HepG2 (cell line): ENCODE measurements around the gene USP2. TPM values are rescaled to one million over a fixed set of nuclear protein-coding genes. Genes with fewer than 3 reads are reported as not detected.

ENCODE experiments used
- PCBP2 ChIP-seq: fragments of 200-400 bp; formaldehyde crosslinking; optimal IDR thresholded peaks from 2 replicates; pipeline ENCODE3; 2018; ENCODE audit warnings: low read length, low read depth; ENCODE audit not compliant: poor library complexity, severe bottlenecking
- PHF21A ChIP-seq: sonication (generic); formaldehyde crosslinking; IDR thresholded peaks from 2 replicates; pipeline ENCODE4 v1.5.0; 2020; ENCODE audit warnings: mild to moderate bottlenecking, missing genetic modification reagents
- SAP130 ChIP-seq: IDR thresholded peaks from 2 replicates; pipeline ENCODE4 v1.6.1; 2016; ENCODE audit warnings: low read depth
- SMYD3 ChIP-seq: sonication (generic); formaldehyde crosslinking; IDR thresholded peaks from 2 replicates; pipeline ENCODE4 v1.8.1; 2023; ENCODE audit warnings: mild to moderate bottlenecking, missing genetic modification reagents
- SP2 ChIP-seq: sonication (generic); formaldehyde crosslinking; IDR thresholded peaks from 2 replicates; pipeline ENCODE4 v1.5.1; 2020; ENCODE audit warnings: mild to moderate bottlenecking, missing genetic modification reagents
- SRY ChIP-seq: sonication (generic); formaldehyde crosslinking; IDR thresholded peaks from 2 replicates; pipeline ENCODE4 v1.8.0; 2022; ENCODE audit warnings: mild to moderate bottlenecking, missing genetic modification reagents
- ZIK1 ChIP-seq: sonication (generic); formaldehyde crosslinking; IDR thresholded peaks from 2 replicates; pipeline ENCODE4 v1.5.0; 2020; ENCODE audit warnings: mild to moderate bottlenecking, low read depth, missing genetic modification reagents, borderline replicate concordance
- ZNF225 ChIP-seq: sonication (generic); formaldehyde crosslinking; IDR thresholded peaks from 2 replicates; pipeline ENCODE4 v1.4.0; 2020; ENCODE audit warnings: mild to moderate bottlenecking, missing genetic modification reagents
- ZNF614 ChIP-seq: IDR thresholded peaks from 2 replicates; pipeline ENCODE4 v1.6.1; 2018; ENCODE audit warnings: missing biosample characterization, missing genetic modification reagents, inconsistent platforms, borderline replicate concordance
- ZNF75D ChIP-seq: sonication (generic); formaldehyde crosslinking; IDR thresholded peaks from 2 replicates; pipeline ENCODE4 v1.8.1; 2023; ENCODE audit warnings: missing genetic modification reagents, mild to moderate bottlenecking, borderline replicate concordance
- ZNF766 ChIP-seq: sonication (generic); formaldehyde crosslinking; IDR thresholded peaks from 2 replicates; pipeline ENCODE4 v1.5.0; 2020; ENCODE audit warnings: missing genetic modification reagents, borderline replicate concordance
- polyA plus RNA-seq, 8 experiments: library from polyadenylated mRNA; depleted of rRNA in 3 of 8; stranded (reverse) in 7 of 8; unstranded in 1 of 8; fragments of >200 nt; fragmentation: Illumina TruSeq in 4 of 8; extraction: Trizol in 4 of 8; gene quantifications; 2 replicates each; pipeline versions ENCODE4 v1.2.1 to v1.2.3, GENCODE V29; 2011 to 2016; ENCODE audit warnings: low read depth in 4 of 8, missing spikeins in 1 of 8, mixed read lengths in 1 of 8; ENCODE audit not compliant: insufficient read depth in 1 of 8
- total RNA-seq, 5 experiments: library from RNA; depleted of rRNA; stranded (reverse); fragments of >200 nt; fragmentation: Illumina TruSeq; extraction: Trizol; gene quantifications; 2 replicates each; pipeline ENCODE4 v1.2.3, GENCODE V29; 2016; ENCODE audit warnings: low read depth in 1 of 5
- TF ChIP-seq, protein P1 (sequence below): sonication (generic); formaldehyde crosslinking; IDR thresholded peaks from 2 replicates; pipeline ENCODE4 v1.9.0; 2021; ENCODE audit warnings: mild to moderate bottlenecking, missing genetic modification reagents
- TF ChIP-seq, protein P2 (sequence below): sonication (generic); formaldehyde crosslinking; IDR thresholded peaks from 2 replicates; pipeline ENCODE4 v1.8.0; 2022; ENCODE audit warnings: missing genetic modification reagents, mild to moderate bottlenecking, moderate library complexity, borderline replicate concordance
- TF ChIP-seq, protein P3 (sequence below): sonication (generic); formaldehyde crosslinking; IDR thresholded peaks from 2 replicates; pipeline ENCODE4 v1.4.0; 2020; ENCODE audit warnings: mild to moderate bottlenecking, missing genetic modification reagents

USP2 gene
- total and polyA plus RNA-seq, 2 of the 13 experiments (the other 11 are each of a cell fraction or from before 2014, with no cell fraction given), result 2.5 to 6.0 TPM

DNA sequence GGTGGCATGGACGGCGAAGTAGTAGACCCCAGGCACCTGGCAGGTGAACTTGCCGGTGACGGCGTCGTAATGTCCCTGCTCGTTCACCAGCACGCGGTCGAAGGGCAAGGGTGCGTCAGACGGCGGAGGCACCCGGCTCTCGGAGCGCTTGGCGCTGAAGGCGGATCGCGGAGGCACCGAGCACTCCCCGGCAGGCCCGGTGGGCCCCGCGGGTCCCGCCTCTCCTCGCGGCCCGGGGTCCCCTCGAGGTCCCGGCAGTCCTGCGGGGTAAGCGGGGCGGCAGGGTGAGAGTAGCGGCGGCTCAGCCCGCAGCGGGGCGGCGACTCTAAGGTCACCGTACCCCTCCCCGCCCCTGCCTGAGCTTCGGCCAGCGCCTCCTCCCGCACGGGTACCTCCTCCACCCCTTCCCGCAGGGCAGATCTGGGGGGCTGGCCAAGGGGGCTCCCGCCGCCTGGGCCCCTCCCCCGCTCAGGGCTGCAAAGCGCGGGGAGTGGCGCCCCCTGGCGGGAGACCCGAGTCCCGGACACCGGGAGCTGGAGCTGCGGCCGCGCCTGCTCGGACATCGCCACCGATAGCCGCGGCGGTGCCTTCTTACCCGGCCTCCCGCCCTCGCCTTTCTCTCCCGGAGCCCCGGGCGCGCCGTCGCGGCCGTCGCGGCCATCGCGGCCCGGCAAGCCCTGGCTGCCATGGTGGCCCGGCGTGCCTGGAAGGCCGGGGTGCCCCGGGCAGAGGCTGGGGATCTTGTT lies 41.7 kb downstream of the USP2 start (continued):
- TF ChIP-seq, protein P1, sequence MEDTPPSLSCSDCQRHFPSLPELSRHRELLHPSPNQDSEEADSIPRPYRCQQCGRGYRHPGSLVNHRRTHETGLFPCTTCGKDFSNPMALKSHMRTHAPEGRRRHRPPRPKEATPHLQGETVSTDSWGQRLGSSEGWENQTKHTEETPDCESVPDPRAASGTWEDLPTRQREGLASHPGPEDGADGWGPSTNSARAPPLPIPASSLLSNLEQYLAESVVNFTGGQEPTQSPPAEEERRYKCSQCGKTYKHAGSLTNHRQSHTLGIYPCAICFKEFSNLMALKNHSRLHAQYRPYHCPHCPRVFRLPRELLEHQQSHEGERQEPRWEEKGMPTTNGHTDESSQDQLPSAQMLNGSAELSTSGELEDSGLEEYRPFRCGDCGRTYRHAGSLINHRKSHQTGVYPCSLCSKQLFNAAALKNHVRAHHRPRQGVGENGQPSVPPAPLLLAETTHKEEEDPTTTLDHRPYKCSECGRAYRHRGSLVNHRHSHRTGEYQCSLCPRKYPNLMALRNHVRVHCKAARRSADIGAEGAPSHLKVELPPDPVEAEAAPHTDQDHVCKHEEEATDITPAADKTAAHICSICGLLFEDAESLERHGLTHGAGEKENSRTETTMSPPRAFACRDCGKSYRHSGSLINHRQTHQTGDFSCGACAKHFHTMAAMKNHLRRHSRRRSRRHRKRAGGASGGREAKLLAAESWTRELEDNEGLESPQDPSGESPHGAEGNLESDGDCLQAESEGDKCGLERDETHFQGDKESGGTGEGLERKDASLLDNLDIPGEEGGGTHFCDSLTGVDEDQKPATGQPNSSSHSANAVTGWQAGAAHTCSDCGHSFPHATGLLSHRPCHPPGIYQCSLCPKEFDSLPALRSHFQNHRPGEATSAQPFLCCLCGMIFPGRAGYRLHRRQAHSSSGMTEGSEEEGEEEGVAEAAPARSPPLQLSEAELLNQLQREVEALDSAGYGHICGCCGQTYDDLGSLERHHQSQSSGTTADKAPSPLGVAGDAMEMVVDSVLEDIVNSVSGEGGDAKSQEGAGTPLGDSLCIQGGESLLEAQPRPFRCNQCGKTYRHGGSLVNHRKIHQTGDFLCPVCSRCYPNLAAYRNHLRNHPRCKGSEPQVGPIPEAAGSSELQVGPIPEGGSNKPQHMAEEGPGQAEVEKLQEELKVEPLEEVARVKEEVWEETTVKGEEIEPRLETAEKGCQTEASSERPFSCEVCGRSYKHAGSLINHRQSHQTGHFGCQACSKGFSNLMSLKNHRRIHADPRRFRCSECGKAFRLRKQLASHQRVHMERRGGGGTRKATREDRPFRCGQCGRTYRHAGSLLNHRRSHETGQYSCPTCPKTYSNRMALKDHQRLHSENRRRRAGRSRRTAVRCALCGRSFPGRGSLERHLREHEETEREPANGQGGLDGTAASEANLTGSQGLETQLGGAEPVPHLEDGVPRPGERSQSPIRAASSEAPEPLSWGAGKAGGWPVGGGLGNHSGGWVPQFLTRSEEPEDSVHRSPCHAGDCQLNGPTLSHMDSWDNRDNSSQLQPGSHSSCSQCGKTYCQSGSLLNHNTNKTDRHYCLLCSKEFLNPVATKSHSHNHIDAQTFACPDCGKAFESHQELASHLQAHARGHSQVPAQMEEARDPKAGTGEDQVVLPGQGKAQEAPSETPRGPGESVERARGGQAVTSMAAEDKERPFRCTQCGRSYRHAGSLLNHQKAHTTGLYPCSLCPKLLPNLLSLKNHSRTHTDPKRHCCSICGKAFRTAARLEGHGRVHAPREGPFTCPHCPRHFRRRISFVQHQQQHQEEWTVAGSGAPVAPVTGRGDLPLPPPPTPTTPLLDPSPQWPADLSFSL (CRISPR knock-in tag), result no peak
- TF ChIP-seq, protein P2, sequence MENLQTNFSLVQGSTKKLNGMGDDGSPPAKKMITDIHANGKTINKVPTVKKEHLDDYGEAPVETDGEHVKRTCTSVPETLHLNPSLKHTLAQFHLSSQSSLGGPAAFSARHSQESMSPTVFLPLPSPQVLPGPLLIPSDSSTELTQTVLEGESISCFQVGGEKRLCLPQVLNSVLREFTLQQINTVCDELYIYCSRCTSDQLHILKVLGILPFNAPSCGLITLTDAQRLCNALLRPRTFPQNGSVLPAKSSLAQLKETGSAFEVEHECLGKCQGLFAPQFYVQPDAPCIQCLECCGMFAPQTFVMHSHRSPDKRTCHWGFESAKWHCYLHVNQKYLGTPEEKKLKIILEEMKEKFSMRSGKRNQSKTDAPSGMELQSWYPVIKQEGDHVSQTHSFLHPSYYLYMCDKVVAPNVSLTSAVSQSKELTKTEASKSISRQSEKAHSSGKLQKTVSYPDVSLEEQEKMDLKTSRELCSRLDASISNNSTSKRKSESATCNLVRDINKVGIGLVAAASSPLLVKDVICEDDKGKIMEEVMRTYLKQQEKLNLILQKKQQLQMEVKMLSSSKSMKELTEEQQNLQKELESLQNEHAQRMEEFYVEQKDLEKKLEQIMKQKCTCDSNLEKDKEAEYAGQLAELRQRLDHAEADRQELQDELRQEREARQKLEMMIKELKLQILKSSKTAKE (CRISPR knock-in tag), result no peak
- peak; percentile 49; the same call in 1 of the 2 replicates for TF ChIP-seq SAP130
- no peak for TF ChIP-seq ZNF75D (CRISPR knock-in tag)
- TF ChIP-seq PCBP2, result no peak
- no peak for TF ChIP-seq ZNF614 (CRISPR knock-in tag)
- no peak for TF ChIP-seq SMYD3 (CRISPR knock-in tag)
- TF ChIP-seq, protein P3, sequence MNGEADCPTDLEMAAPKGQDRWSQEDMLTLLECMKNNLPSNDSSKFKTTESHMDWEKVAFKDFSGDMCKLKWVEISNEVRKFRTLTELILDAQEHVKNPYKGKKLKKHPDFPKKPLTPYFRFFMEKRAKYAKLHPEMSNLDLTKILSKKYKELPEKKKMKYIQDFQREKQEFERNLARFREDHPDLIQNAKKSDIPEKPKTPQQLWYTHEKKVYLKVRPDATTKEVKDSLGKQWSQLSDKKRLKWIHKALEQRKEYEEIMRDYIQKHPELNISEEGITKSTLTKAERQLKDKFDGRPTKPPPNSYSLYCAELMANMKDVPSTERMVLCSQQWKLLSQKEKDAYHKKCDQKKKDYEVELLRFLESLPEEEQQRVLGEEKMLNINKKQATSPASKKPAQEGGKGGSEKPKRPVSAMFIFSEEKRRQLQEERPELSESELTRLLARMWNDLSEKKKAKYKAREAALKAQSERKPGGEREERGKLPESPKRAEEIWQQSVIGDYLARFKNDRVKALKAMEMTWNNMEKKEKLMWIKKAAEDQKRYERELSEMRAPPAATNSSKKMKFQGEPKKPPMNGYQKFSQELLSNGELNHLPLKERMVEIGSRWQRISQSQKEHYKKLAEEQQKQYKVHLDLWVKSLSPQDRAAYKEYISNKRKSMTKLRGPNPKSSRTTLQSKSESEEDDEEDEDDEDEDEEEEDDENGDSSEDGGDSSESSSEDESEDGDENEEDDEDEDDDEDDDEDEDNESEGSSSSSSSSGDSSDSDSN, result peak; percentile 72; the same call in 1 of the 2 replicates
- TF ChIP-seq PHF21A, result 0 out of 2 replicates have a peak, but pooled peaks have one; percentile 19
- peak; percentile 45; the same call in 1 of the 2 replicates for TF ChIP-seq SP2
- TF ChIP-seq ZIK1 (CRISPR knock-in tag), result no peak
- TF ChIP-seq SRY (CRISPR knock-in tag), result no peak
- no peak for TF ChIP-seq ZNF225 (CRISPR knock-in tag)
- no peak for TF ChIP-seq ZNF766
